ENCODE measurements around the gene RNF8.
"Not testable (repeated sequence)": the region's sequence is repeated elsewhere in the genome, so short reads cannot be mapped to it uniquely, and the experiment has no call there.

The RNF8 gene

DNA sequence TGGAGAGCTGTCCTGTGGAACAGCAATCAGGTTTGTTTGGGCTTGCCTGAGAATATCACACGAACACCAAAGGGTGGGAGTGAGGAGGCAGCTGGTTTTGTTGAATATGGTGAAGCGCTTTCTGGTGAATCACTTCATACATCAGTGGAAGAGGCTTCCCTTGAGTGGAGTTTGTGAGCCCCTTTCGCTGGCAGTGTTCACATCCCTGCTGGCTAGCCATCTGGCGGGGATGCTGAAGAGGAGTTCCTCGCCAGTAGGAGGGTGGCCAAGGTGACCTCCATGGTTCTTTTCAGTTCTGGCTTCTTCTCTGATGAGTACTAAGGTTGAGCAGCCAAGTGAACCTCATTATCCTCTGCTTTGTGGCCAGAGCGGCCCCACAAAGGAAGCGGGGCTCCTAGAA, 37.7 kb upstream of the RNF8 start:
- no peaks in the 10 kb centered on the region for H3K27me3 Mint-ChIP-seq
- H3K4me3 Mint-ChIP-seq, result no peak overlapping the region
- H3K9me3 Mint-ChIP-seq (ENCODE audit: low read depth), result no peaks in the 10 kb centered on the region
- peaks cover 3% of the 10 kb centered on the region for H3K4me1 Mint-ChIP-seq (ENCODE audit: low read depth)
- no peaks in the 10 kb centered on the region for H3K36me3 Mint-ChIP-seq
- no peak overlapping the region for H3K27ac Mint-ChIP-seq

GRCh38 chr6:37317312-37318038, 36.3 kb upstream of the RNF8 start:
- Mint-ChIP-seq H3K36me3 (no peaks in the 10 kb centered on the region), H3K27ac (no peak overlapping the region), H3K9me3 (ENCODE audit: low read depth) (no peaks in the 10 kb centered on the region), H3K4me3 (no peak overlapping the region), H3K27me3 (no peaks in the 10 kb centered on the region), H3K4me1 (ENCODE audit: low read depth) (peaks cover 3% of the 10 kb centered on the region)

DNA sequence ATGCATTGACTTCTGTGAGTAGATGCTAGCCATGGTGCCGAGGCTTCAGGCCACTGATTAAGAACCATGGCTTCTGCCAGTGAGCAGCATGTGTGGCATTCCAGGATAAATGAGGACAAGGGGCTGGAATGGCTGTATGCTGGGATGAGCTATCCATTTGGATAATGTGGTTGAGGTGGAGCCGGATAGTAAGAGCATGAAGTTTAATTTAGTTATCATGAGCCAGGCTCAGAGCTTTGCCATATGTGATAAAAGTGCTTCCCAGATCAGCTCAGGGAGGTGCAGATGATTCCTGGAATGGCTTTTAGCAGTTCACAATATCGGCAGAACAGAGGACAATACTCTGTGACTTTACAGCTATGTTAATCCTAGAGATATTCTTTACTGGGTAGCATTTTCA, 34.6 kb upstream of the RNF8 start:
- Mint-ChIP-seq H3K4me1 (ENCODE audit: low read depth) (peaks cover 9% of the 10 kb centered on the region), H3K4me3 (no peak overlapping the region), H3K27me3 (no peaks in the 10 kb centered on the region), H3K9me3 (ENCODE audit: low read depth) (no peaks in the 10 kb centered on the region), H3K36me3 (no peaks in the 10 kb centered on the region), H3K27ac (no peak overlapping the region)

- Mint-ChIP-seq H3K4me1 (ENCODE audit: low read depth) (peaks cover 10% of the 10 kb centered on the region), H3K4me3 (no peak overlapping the region), H3K27ac (no peak overlapping the region), H3K9me3 (ENCODE audit: low read depth) (no peaks in the 10 kb centered on the region), H3K36me3 (no peaks in the 10 kb centered on the region), H3K27me3 (no peaks in the 10 kb centered on the region)
These were observed 33.8 kb upstream of the RNF8 start for GRCh38 chr6:37319856-37320480.

DNA sequence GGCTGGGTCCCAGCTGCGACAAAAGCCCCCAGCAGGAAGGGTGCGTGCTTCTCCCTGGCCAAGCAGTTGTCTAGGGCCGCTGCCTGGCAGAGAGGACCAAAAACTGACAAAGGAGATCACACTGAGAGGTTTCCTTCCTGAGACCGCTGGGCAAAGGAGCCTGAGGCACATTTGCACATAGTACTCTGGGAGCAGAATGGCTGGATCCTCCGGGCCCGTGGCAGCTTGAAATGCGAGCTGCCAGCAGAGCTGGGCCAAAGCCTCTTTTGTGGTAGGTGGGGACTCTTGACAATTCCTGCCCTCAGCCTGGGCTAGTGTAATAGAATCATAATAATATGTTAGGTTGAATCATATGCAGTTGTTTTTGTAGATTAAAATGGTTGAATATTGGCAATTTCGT, 33.1 kb upstream of the RNF8 start:
- Mint-ChIP-seq H3K9me3 (ENCODE audit: low read depth) (no peaks in the 10 kb centered on the region), H3K4me3 (no peak overlapping the region), H3K27ac (no peak overlapping the region), H3K36me3 (no peaks in the 10 kb centered on the region), H3K27me3 (no peaks in the 10 kb centered on the region), H3K4me1 (ENCODE audit: low read depth) (peaks cover 10% of the 10 kb centered on the region)

DNA sequence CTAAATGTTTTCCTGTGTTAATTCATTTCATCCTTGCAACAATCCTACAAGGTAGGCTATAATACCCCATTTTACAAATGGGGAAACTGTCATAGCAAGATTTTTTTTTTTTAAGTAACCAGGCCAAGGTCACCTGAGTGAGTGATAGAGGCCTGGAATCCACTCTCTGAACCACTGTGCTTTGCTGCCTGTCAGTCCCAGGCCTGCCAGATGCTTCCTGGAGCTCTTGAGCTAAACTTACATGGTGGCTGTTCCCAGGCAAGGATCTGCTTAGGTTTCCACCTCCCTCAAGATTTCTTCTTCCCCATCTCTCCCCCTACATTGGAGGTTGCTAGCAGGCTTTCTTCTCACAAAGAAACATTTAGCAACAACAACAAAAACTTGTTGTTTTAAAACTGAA, 32.7 kb upstream of the RNF8 start:
- H3K27me3 Mint-ChIP-seq, result no peaks in the 10 kb centered on the region
- H3K27ac Mint-ChIP-seq, result no peak overlapping the region
- H3K36me3 Mint-ChIP-seq, result no peaks in the 10 kb centered on the region
- no peak overlapping the region for H3K4me3 Mint-ChIP-seq
- H3K4me1 Mint-ChIP-seq (ENCODE audit: low read depth), result peaks cover 11% of the 10 kb centered on the region
- no peaks in the 10 kb centered on the region for H3K9me3 Mint-ChIP-seq (ENCODE audit: low read depth)

DNA sequence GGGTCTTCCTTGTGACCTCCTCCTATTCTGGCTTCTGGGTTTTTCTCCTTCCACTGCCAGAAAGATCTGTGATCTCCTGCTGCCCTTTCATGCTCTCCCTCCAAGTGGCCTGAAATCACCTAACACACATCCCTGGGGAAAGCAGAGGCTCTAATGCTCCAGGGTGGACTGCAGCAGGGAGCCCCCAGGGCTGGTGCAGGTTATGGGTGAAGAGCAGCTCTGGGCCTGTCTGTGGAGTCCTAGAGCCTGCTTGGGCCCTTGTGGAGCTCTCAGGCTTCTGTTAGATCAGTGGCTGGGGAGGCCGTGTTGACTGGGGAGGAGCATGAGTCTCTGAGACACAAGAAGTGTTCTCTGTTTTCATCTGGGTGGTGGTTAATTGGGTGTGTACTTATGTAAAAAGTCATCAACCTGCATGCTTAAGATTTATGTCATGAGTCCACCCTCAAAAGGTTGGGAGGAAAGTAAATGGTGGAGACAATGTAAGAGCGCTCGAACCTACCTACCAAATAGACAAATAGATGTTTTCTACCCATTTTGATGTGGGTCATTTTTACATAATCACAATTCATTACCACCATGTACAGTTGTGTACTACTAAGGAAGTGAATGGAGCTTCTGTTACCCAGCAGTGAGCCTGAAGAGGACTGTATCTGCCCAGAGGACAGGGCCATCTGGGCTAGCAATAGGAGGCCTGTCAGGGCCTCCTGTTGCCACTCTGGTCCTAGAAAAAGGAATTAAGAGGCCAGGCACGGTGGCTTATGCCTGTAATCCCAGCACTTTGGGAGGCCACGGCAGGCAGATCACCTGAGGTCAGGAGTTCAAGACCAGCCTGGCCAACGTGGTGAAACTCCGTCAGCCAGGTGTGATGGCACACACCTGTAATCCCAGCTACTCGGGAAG, 32.0 kb upstream of the RNF8 start:
- H3K9me3 Mint-ChIP-seq (ENCODE audit: low read depth), result no peaks in the 10 kb centered on the region
- peaks cover 11% of the 10 kb centered on the region for H3K4me1 Mint-ChIP-seq (ENCODE audit: low read depth)
- no peaks in the 10 kb centered on the region for H3K27me3 Mint-ChIP-seq
- no peak overlapping the region for H3K4me3 Mint-ChIP-seq
- H3K27ac Mint-ChIP-seq, result peak overlapping the region; percentile 64
- H3K36me3 Mint-ChIP-seq, result no peaks in the 10 kb centered on the region

DNA sequence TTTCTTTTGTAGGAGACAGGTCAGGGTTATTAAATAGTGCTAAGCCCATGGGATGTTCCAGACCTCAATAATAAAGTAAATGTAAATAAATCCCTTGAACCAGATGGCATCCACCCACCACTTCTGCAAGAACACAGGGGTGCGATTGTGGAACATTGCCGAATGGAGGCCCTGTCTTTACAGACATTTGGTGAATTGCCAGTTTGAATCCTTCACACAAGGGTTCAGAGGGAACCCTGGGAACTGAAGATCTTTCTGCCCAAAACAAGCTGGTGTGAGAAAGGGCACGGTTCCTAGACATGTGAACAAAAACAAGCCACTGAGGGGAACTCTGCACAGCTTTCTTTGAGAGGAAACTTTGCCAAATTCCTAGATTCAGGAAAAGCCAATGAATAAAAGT, 30.2 kb upstream of the RNF8 start:
- Mint-ChIP-seq H3K4me1 (ENCODE audit: low read depth) (peaks cover 11% of the 10 kb centered on the region), H3K36me3 (no peaks in the 10 kb centered on the region), H3K4me3 (no peak overlapping the region), H3K9me3 (ENCODE audit: low read depth) (no peaks in the 10 kb centered on the region), H3K27me3 (no peaks in the 10 kb centered on the region), H3K27ac (no peak overlapping the region)

- peaks cover 2% of the 10 kb centered on the region for H3K36me3 Mint-ChIP-seq
- no peaks in the 10 kb centered on the region for H3K27me3 Mint-ChIP-seq
- H3K4me1 Mint-ChIP-seq (ENCODE audit: low read depth), result peaks cover 11% of the 10 kb centered on the region
- no peak overlapping the region for H3K4me3 Mint-ChIP-seq
- H3K9me3 Mint-ChIP-seq (ENCODE audit: low read depth), result no peaks in the 10 kb centered on the region
- no peak overlapping the region for H3K27ac Mint-ChIP-seq
These were observed 29.4 kb upstream of the RNF8 start for GRCh38 chr6:37324131-37325033.

- not testable (repeated sequence) for H3K4me3 Mint-ChIP-seq; H3K9me3 Mint-ChIP-seq (ENCODE audit: low read depth); H3K27me3 Mint-ChIP-seq; H3K4me1 Mint-ChIP-seq (ENCODE audit: low read depth); H3K36me3 Mint-ChIP-seq; H3K27ac Mint-ChIP-seq
These were observed 23.4 kb upstream of the RNF8 start for GRCh38 chr6:37330345-37330744.

DNA sequence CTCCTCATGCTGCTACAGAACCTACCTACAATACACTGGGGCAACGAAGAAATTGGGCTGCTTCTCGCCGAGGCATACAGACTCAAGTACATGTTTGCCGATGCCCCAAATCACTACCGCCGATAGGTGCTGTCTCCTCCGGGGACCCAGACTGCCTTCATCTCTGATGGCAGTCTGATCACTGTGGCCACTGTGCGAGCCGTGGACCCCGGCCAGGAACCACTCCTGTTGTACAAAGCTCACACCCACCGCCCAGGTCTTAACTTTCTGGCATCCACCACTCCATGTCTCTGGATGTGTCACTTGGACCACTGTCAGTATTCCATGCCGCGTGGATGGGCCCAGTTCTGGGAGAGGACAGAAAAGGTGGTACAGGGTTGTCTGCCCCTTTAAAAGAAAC, 22.7 kb upstream of the RNF8 start:
- Mint-ChIP-seq H3K27ac (no peak overlapping the region), H3K9me3 (ENCODE audit: low read depth) (no peaks in the 10 kb centered on the region), H3K27me3 (no peaks in the 10 kb centered on the region), H3K4me1 (ENCODE audit: low read depth) (no peaks in the 10 kb centered on the region), H3K4me3 (no peak overlapping the region), H3K36me3 (peaks cover 2% of the 10 kb centered on the region)

DNA sequence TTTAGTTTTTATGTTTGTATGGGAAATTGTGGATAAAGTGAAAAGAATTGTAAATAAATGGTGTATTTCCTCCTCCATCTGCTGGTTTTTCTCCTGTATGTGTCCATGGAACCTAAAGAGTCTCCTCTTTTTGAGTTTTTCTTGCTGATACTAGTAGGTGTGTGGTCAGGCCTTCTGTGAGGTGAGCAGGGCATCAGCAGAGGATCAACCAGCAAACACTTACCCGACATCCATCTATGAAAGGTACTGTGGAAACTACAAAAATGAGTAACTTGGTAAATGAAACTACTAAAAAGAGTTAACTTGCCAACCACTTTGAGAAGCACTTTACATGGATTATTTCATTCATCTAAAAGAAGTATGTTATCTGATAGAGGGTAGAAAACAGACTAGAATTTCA, 20.9 kb upstream of the RNF8 start:
- Mint-ChIP-seq H3K4me1 (ENCODE audit: low read depth) (no peaks in the 10 kb centered on the region), H3K27ac (no peak overlapping the region), H3K4me3 (no peak overlapping the region), H3K36me3 (peaks cover 2% of the 10 kb centered on the region), H3K9me3 (ENCODE audit: low read depth) (no peaks in the 10 kb centered on the region), H3K27me3 (no peaks in the 10 kb centered on the region)

- no peaks in the 10 kb centered on the region for H3K4me1 Mint-ChIP-seq (ENCODE audit: low read depth)
- peaks cover 2% of the 10 kb centered on the region for H3K36me3 Mint-ChIP-seq
- H3K9me3 Mint-ChIP-seq (ENCODE audit: low read depth), result no peaks in the 10 kb centered on the region
- no peak overlapping the region for H3K4me3 Mint-ChIP-seq
- H3K27ac Mint-ChIP-seq, result no peak overlapping the region
- H3K27me3 Mint-ChIP-seq, result no peaks in the 10 kb centered on the region
These were observed 19.7 kb upstream of the RNF8 start for GRCh38 chr6:37334047-37334446.

DNA sequence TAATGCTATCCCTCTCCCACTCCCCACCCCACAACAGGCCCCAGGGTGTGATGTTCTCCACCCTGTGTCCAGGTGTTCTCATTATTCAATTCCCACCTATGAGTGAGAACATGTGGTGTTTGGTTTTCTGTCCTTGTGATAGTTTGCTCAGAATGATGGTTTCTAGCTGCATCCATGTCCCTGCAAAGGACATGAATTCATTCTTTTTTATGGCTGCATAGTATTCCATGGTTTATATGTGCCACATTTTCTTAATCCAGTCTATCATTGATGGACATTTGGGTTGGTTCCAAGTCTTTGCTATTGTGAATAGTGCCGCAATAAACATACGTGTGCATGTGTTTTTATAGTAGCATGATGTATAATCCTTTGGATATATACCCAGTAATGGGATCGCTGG, 15.5 kb upstream of the RNF8 start:
- H3K9me3 Mint-ChIP-seq (ENCODE audit: low read depth); H3K27me3 Mint-ChIP-seq; H3K4me1 Mint-ChIP-seq (ENCODE audit: low read depth); H3K27ac Mint-ChIP-seq; H3K36me3 Mint-ChIP-seq; H3K4me3 Mint-ChIP-seq: not testable (repeated sequence)
